Psoas muscle (tissue), 8 donors: Measurements from ENCODE around the gene AOPEP. TPM values are rescaled to one million over a fixed set of nuclear protein-coding genes. Genes with fewer than 3 reads are reported as not detected.

ENCODE experiments used
- ATAC-seq, 4 donors: fragments of 200-7000 bp; cut with Tn5 transposase; one replicate each; pipeline ENCODE4 v1.9.1; 2020; ENCODE audit warnings: moderate library complexity in 3 of 4, mild to moderate bottlenecking in 2 of 4
- DNase-seq, 2 donors: peaks; one replicate each; pipeline ENCODE4 v3.0.0-alpha.2; 2020
- H3K27ac ChIP-seq: fragments of 200-600 bp; one replicate; pipeline ENCODE4 v1.8.0; 2022
- H3K27me3 ChIP-seq, 3 donors: fragments of 200-600 bp in 1 of 3; one replicate each; pipeline versions ENCODE4 v1.6.1 to v1.8.0; 2013 to 2022; ENCODE audit warnings: low read length in 2 of 3, mild to moderate bottlenecking in 2 of 3, moderate library complexity in 1 of 3; ENCODE audit not compliant: insufficient read depth in 3 of 3
- H3K36me3 ChIP-seq, 2 donors: fragments of 200-600 bp in 1 of 2; one replicate each; pipeline versions ENCODE4 v1.6.1 to v1.8.0; 2013 to 2022; ENCODE audit warnings: low read depth in 1 of 2, mild to moderate bottlenecking in 1 of 2, moderate library complexity in 1 of 2; ENCODE audit not compliant: insufficient read depth in 1 of 2
- H3K4me1 ChIP-seq: fragments of 200-600 bp; one replicate; pipeline ENCODE4 v1.8.0; 2022
- H3K4me3 ChIP-seq: fragments of 200-600 bp; one replicate; pipeline ENCODE4 v1.8.0; 2022; ENCODE audit warnings: mild to moderate bottlenecking
- H3K9me3 ChIP-seq: fragments of 200-600 bp; one replicate; pipeline ENCODE4 v1.8.0; 2022
- WGBS, 3 donors: extraction: QIAGEN DNeasy Blood & Tissue Kit; methylation state at CpG; one replicate each; pipeline versions ENCODE4 v1.1.6 to v1.1.7; 2013; 5-methylcytosine and 5-hydroxymethylcytosine counted together
- intact Hi-C, 2 donors: fragments of 100-400 bp; cut with DNase I; formaldehyde crosslinking; loops; one replicate each; pipeline versions ENCODE4 v1.11.0 to v1.14.2; 2022
- polyA plus RNA-seq, 3 donors: library from polyadenylated mRNA; stranded (reverse); fragments of 200-250 nt; gene quantifications; one replicate each; pipeline ENCODE4 v1.2.3, GENCODE V29; 2013
- total RNA-seq, 4 donors: library from RNA; stranded (reverse); fragmentation: NEBNext Ultra II Directional in 2 of 4; extraction: Animal tissue kit (Norgen Biotek cat#: 25700) in 2 of 4; gene quantifications; one replicate each; pipeline versions ENCODE4 v1.2.1 to v1.2.4, GENCODE V29; 2021 to 2023
- TF ChIP-seq, protein P1 (sequence below): fragments of 200-600 bp; IDR thresholded peaks from one replicate; pipeline ENCODE4 v1.8.0; 2022; ENCODE audit warnings: antibody characterized with exemption
- donor health status: healthy with polysubstance abuse.
- donor health status: DM: no; HTN: no; CAD: no; lungs with moderate emphysema.
- donor health status: Bipolar disorder and iron deficiency.
- donor health status: healthy.
- donor health status: DM: yes; HTN: yes; CAD: no.
- donor health status: DM: no; HTN: no; CAD: no.
- donor health status: DM: no; HTN: no; CAD: no.
- donor health status: DM: yes; HTN: yes; CAD: no.

AOPEP gene
- total and polyA plus RNA-seq, 7 donors = 46.4 to 96.9 (median 78.6) TPM

DNA sequence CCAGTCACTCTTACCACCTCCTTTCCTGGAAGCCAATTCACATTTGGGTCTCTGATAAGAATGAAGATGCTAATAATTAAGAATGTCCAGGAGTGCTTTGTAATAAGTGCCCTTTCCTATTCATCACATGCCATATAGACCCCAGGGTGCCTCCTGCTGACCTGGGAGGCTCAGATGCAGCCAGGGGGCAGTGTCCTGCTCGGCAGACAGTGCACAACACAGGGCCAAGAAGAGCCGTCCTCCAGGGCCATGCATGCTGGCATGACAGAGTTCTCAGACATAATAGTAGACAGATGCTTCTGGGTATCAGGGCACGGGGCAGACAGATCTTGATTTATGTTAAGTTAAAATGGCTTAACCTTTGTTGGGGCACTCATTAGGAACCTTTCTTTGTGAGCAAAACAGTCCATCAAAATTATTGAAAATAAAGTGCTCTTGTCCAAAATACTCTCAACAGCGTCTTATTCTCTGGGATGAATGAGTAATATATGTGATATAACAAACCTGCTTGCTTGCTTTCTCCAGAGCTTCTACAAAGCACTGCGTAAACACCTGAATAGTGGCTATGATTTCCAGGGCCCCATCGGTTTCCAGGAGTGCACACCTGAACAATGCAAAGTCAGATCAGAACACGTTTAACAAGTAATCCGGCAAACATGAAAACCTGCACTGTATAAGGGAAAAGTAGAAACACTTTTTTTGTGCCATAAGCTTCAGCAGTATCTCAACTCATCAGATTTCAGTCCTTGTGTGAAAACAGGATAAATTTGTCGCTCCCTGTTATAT, 398.3 kb downstream of the AOPEP start:
- Histone ChIP-seq H3K27ac (no peak overlapping the region), H3K4me3 (no peak overlapping the region), H3K36me3 (no peaks in the 10 kb centered on the region), H3K4me1 (peaks cover 5% of the 10 kb centered on the region), H3K27me3 (no peaks in the 10 kb centered on the region), H3K9me3 (no peaks in the 10 kb centered on the region)
- intact Hi-C loops = loop anchor here in 1 of 2 donors (5.0 kb wide), 1 partner anchor 342 kb away; no protein-coding TSS in a partner anchor
- DNase-seq (no peak), ATAC-seq (peak in 2 of 4 donors; percentile 33 to 39)
- TF ChIP-seq, protein P1, sequence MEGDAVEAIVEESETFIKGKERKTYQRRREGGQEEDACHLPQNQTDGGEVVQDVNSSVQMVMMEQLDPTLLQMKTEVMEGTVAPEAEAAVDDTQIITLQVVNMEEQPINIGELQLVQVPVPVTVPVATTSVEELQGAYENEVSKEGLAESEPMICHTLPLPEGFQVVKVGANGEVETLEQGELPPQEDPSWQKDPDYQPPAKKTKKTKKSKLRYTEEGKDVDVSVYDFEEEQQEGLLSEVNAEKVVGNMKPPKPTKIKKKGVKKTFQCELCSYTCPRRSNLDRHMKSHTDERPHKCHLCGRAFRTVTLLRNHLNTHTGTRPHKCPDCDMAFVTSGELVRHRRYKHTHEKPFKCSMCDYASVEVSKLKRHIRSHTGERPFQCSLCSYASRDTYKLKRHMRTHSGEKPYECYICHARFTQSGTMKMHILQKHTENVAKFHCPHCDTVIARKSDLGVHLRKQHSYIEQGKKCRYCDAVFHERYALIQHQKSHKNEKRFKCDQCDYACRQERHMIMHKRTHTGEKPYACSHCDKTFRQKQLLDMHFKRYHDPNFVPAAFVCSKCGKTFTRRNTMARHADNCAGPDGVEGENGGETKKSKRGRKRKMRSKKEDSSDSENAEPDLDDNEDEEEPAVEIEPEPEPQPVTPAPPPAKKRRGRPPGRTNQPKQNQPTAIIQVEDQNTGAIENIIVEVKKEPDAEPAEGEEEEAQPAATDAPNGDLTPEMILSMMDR = peak; percentile 9
- 65 to 67% (median 66%) methylated on average over 9 of the region's 9 CpGs for WGBS, 3 donors

DNA sequence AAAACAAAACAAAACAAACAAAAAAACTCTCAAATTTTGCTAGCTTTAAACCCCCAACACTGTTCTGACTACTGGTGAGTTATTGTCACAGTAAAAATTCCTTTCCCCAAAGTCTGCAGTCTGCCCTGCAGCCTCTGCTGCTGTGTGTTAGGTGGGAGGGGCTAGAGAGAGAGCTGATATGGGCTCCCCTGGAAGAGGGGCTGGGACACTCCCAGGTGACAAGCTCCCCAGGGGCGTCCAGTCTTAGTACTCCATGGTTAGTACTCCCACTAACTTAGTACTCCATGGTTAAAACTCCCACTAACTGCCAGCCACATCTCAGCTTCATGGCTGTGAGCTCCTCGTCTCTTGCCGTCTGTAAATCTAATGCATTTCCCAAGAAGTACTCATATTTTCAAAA, 399.2 kb downstream of the AOPEP start:
- DNase-seq (no peak), ATAC-seq (no peak)
- Histone ChIP-seq H3K4me3 (no peak overlapping the region), H3K36me3 (no peaks in the 10 kb centered on the region), H3K27me3 (no peaks in the 10 kb centered on the region), H3K4me1 (peaks cover 5% of the 10 kb centered on the region), H3K27ac (no peak overlapping the region), H3K9me3 (no peaks in the 10 kb centered on the region)
- 79 to 92% (median 85%) methylated on average over 3 of the region's 3 CpGs for WGBS, 3 donors
- TF ChIP-seq, protein P1 = no peak
- intact Hi-C loops = loop anchor here in 1 of 2 donors (5.0 kb wide), 1 partner anchor 343 kb away; no protein-coding TSS in a partner anchor

DNA sequence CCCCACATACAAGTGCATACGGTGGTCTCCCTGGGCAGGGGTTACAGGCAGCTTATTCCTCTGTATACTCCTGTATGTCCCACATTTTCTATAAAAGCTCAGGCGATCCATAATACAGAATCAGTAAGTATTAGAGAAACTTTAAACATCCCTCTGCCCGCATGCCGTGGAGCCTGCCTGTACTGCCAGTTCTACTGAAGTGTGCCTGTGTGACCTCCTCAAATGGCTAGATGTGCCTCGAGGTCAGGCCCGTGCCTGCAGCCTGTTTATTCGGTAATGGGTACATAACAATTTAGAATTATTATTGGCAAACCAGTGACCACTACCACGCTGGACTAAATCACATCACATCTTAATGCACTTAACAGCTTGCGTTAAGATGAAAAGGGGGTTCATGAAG, 400.2 kb downstream of the AOPEP start:
- TF ChIP-seq, protein P1 = no peak
- H3K27me3 ChIP-seq = no peaks in the 10 kb centered on the region
- no peak overlapping the region for H3K4me3 ChIP-seq
- no peak for DNase-seq
- peak in 1 of 4 donors; percentile 35 for ATAC-seq
- no peaks in the 10 kb centered on the region for H3K9me3 ChIP-seq
- H3K4me1 ChIP-seq = peaks cover 5% of the 10 kb centered on the region
- H3K36me3 ChIP-seq = no peaks in the 10 kb centered on the region
- WGBS, 3 donors = 47 to 71% (median 49%) methylated on average over 9 of the region's 9 CpGs
- intact Hi-C loops = loop anchor here in 1 of 2 donors (5.0 kb wide), 1 partner anchor 344 kb away; no protein-coding TSS in a partner anchor
- no peak overlapping the region for H3K27ac ChIP-seq

DNA sequence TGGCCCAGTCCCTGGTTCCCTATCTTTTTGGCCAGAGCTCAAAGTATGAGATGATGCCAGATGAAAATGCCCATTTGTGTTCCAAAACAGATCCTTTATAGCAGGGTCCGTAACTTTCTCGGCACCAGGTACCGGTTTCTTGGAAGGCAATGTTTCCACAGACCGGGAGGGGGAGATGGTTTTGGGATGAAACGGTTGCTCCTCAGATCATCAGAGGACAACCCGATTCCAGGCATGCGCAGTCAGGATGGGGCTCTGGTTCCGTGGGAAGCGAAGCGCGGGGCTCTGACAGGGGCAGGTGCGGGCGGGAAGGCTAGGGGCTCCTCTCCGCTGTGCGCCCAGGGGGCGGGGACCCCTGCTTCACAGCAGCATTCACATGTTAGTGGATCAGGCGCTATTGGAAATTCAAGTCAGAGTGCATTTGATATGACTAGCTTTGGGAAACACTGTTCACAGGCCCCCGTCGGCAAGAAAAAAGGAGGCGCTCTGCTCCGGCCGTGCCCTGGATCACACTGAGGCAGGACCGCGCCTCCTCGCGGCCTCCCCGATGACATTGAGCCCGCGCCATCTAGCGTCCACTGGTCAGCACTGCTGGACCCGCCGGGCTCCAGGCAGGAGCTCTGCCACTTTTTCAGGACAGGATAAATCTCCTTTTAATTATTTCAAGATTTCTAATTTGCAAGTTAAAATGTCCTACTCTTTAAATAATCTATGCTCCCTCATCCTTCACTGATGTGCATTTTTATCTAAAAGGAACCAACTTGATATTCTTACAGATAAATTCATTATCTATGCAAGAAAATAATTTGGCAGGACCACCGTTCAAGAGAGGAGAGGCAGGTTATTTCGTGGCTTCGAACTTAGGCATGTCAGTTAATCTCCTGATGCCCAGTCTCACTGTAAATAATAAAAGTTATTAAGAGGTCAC, 401.0 kb downstream of the AOPEP start:
- TF ChIP-seq, protein P1 = peak; percentile 97
- Histone ChIP-seq H3K9me3 (no peaks in the 10 kb centered on the region), H3K27ac (peak overlapping the region; percentile 19), H3K4me1 (peaks cover 5% of the 10 kb centered on the region), H3K27me3 (no peaks in the 10 kb centered on the region), H3K4me3 (peak overlapping the region; percentile 58), H3K36me3 (no peaks in the 10 kb centered on the region)
- 6 to 11% (median 11%) methylated on average over 35 of the region's 35 CpGs for WGBS, 3 donors
- intact Hi-C loops = loop anchor here in 1 of 2 donors (2.0 to 5.0 kb wide), 2 partner anchors 345 to 447 kb away; no protein-coding TSS in a partner anchor
- DNase-seq (peak; percentile 88 to 93), ATAC-seq (peak; percentile 91 to 96 (median 93))
